Smooth muscle cell (in vitro differentiated cells): ENCODE results near the gene DLGAP3. TPM values are rescaled to one million over a fixed set of nuclear protein-coding genes. Genes with fewer than 3 reads are reported as not detected.

Experiments used
- DNase-seq: peaks from one replicate; lab custom pipeline; 2025; ENCODE audit not compliant: unreplicated experiment; lab: John Stamatoyannopoulos, UW
- H2AFZ ChIP-seq: fragments of 200-600 bp; sonication (generic); 2 replicates; pipeline ENCODE4 v1.6.0; 2016; ENCODE audit warnings: antibody characterized with exemption, low read depth, mild to moderate bottlenecking
- H3F3A ChIP-seq: fragments of 200-600 bp; sonication (generic); 2 replicates; pipeline ENCODE4 v1.6.0; 2017; ENCODE audit warnings: antibody characterized with exemption, low read depth
- H3K27ac ChIP-seq: fragments of 200-600 bp; sonication (generic); 2 replicates; pipeline ENCODE4 v1.5.1; 2016; ENCODE audit warnings: low read depth, mild to moderate bottlenecking
- H3K27me3 ChIP-seq: fragments of 200-600 bp; sonication (generic); 2 replicates; pipeline ENCODE4 v1.6.1; 2016; ENCODE audit warnings: low read depth, mild to moderate bottlenecking
- H3K36me3 ChIP-seq: fragments of 200-600 bp; sonication (generic); 2 replicates; pipeline ENCODE4 v1.5.1; 2016; ENCODE audit warnings: low read depth
- H3K4me1 ChIP-seq: fragments of 200-600 bp; sonication (generic); 2 replicates; pipeline ENCODE4 v1.5.1; 2016; ENCODE audit warnings: low read depth
- H3K4me2 ChIP-seq: fragments of 200-600 bp; sonication (generic); 2 replicates; pipeline ENCODE4 v1.6.0; 2016; ENCODE audit warnings: mild to moderate bottlenecking
- H3K4me3 ChIP-seq: fragments of 200-600 bp; sonication (generic); 2 replicates; pipeline ENCODE4 v1.5.1; 2016; ENCODE audit warnings: mild to moderate bottlenecking
- H3K79me2 ChIP-seq: fragments of 200-600 bp; sonication (generic); 2 replicates; pipeline ENCODE4 v1.6.0; 2016; ENCODE audit warnings: low read depth, mild to moderate bottlenecking
- H3K9ac ChIP-seq: fragments of 200-600 bp; sonication (generic); 2 replicates; pipeline ENCODE4 v1.6.0; 2016; ENCODE audit warnings: low read depth
- H3K9me3 ChIP-seq: fragments of 200-600 bp; sonication (generic); replicated peaks from 2 replicates; pipeline ENCODE4 v1.5.1; 2016; ENCODE audit warnings: low read depth
- H4K20me1 ChIP-seq: fragments of 200-600 bp; sonication (generic); 2 replicates; pipeline ENCODE4 v1.6.0; 2016; ENCODE audit warnings: low read depth
- WGBS: methylation state at CpG from one replicate; pipeline ENCODE4 v1.1.7; 2016; ENCODE audit warnings: low lambda C conversion rate; 5-methylcytosine and 5-hydroxymethylcytosine counted together
- polyA plus RNA-seq: library from polyadenylated mRNA; unstranded; fragments of >200 nt; fragmentation: Nextera tagmentation; extraction: Ambion mirVana; gene quantifications from 2 replicates; pipeline ENCODE4 v1.2.1, GENCODE V29; 2016
- total RNA-seq: library from RNA; depleted of rRNA; stranded (reverse); fragments of >200 nt; gene quantifications from 2 replicates; pipeline ENCODE4 v1.2.3, GENCODE V29; 2014
- TF ChIP-seq, protein P1 (sequence below): fragments of 200-600 bp; sonication (generic); IDR thresholded peaks from 2 replicates; pipeline ENCODE4 v1.5.1; 2017; ENCODE audit warnings: borderline replicate concordance, mild to moderate bottlenecking, antibody characterized with exemption; ENCODE audit not compliant: insufficient read depth, poor library complexity, severe bottlenecking

DLGAP3 gene
- total and polyA plus RNA-seq, 2 experiments from 2014 or later, result not detected

DNA sequence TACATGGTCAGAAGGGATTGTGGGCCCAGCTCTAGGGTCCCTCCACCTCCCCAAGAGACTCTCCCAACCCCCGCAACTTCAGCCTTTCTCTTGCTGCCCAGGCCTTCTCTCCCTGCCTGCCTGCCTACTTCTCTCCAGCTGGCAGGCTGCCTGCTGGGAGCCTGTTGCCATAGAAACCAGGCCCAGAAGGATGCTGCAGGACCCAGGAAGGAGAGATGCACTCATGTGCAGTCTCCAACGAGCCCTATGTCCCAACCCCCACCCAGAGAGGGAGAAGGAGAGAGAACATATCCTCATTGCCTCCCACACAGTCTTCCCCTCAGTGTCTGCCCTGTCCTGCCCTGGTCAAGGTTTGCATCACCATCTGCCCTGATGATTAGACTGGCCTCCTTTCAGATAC is 59.1 kb downstream of the DLGAP3 start:
- Histone ChIP-seq H3K36me3 (no peaks in the 10 kb centered on the region), H3K4me3 (no peak overlapping the region), H3K4me2 (no peak overlapping the region), H3K27ac (no peak overlapping the region), H3K4me1 (no peaks in the 10 kb centered on the region), H3K79me2 (no peaks in the 10 kb centered on the region), H2AFZ (no peak overlapping the region), H3F3A (no peaks in the 10 kb centered on the region), H3K9me3 (no peaks in the 10 kb centered on the region), H4K20me1 (no peaks in the 10 kb centered on the region), H3K9ac (no peak overlapping the region), H3K27me3 (peaks cover 38% of the 10 kb centered on the region)
- WGBS, result 68% methylated on average over 2 of the region's 2 CpGs
- no peak for DNase-seq
- TF ChIP-seq, protein P1, sequence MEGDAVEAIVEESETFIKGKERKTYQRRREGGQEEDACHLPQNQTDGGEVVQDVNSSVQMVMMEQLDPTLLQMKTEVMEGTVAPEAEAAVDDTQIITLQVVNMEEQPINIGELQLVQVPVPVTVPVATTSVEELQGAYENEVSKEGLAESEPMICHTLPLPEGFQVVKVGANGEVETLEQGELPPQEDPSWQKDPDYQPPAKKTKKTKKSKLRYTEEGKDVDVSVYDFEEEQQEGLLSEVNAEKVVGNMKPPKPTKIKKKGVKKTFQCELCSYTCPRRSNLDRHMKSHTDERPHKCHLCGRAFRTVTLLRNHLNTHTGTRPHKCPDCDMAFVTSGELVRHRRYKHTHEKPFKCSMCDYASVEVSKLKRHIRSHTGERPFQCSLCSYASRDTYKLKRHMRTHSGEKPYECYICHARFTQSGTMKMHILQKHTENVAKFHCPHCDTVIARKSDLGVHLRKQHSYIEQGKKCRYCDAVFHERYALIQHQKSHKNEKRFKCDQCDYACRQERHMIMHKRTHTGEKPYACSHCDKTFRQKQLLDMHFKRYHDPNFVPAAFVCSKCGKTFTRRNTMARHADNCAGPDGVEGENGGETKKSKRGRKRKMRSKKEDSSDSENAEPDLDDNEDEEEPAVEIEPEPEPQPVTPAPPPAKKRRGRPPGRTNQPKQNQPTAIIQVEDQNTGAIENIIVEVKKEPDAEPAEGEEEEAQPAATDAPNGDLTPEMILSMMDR, result no peak

DNA sequence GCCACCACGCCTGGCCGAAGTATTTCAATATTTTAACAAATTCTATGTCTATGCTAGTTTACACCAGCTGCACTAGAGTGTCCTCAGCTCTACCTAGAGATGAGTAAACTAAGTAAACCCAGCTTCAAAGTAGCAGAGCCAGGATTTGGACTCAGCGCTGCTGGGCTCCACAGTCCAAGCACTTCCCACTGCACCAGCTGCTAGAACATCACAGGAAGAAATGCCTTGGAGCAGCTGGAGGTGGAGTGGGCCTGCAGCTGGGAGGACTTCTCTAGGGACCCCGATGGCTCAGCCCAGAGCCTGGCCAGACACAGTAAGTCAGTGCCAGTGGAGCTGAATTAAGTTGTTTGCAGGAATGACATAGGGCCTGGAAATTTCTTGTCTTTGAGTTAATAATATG is 59.7 kb downstream of the DLGAP3 start:
- Histone ChIP-seq H3K9me3 (no peaks in the 10 kb centered on the region), H3K4me3 (no peak overlapping the region), H2AFZ (no peak overlapping the region), H3K36me3 (no peaks in the 10 kb centered on the region), H4K20me1 (no peaks in the 10 kb centered on the region), H3K9ac (no peak overlapping the region), H3K27ac (no peak overlapping the region), H3K4me1 (no peaks in the 10 kb centered on the region), H3K4me2 (no peak overlapping the region), H3K79me2 (no peaks in the 10 kb centered on the region), H3K27me3 (peaks cover 34% of the 10 kb centered on the region), H3F3A (no peaks in the 10 kb centered on the region)
- TF ChIP-seq, protein P1, result no peak
- DNase-seq, result no peak
- WGBS, result 92% methylated on average over 4 of the region's 4 CpGs

DNA sequence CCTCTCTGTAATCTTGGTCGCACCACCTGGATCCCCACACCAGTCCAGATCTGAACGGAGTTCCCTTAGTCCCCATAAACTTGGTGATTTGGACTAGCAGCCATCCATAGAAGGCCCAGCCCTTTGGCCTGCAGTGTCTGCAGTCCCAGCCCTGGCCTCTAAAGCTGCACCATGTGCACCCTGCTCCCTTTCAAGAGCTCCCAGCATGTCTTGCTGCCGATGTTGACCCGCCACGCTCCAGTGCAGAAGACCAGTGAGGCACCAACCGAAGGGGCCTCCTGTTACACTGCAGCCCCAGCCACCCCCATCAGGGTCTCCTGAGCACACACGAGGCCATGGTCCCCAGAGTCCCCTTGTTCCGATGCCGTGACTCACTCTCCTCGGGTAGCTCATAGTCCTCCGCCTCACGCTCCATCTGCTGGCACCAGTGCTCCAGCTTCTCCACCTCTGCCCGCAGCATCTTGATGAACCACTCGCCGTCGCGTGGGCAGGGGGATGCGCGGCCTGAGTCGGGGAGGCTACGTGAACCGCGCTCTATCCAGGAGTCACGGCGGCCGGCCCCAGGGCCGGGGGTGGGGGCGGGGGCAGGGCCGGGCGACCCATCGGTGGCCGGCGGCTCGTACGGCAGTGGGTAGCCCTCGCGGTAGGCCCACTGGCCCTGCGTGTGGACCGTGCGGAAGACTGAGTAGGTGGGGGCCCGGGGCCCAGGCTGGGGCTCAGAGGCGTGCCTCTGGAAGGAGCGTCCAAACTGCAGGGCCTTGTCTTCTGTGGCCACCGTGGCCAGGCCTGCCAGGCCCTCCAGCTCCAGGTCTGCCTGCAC is 61.0 kb downstream of the DLGAP3 start:
- DNase-seq, result no peak

More for the DNA sequence above, 61.0 kb downstream of the DLGAP3 start:
- WGBS, result 90% methylated on average over 41 of the region's 44 CpGs
- Histone ChIP-seq H3K4me1 (no peaks in the 10 kb centered on the region), H3K36me3 (no peaks in the 10 kb centered on the region), H2AFZ (no peak overlapping the region), H3K27me3 (peaks cover 22% of the 10 kb centered on the region), H4K20me1 (no peaks in the 10 kb centered on the region), H3K4me3 (no peak overlapping the region), H3K9me3 (no peaks in the 10 kb centered on the region), H3K9ac (no peak overlapping the region), H3F3A (no peaks in the 10 kb centered on the region), H3K4me2 (no peak overlapping the region), H3K27ac (no peak overlapping the region), H3K79me2 (no peaks in the 10 kb centered on the region)
- TF ChIP-seq, protein P1, result no peak
